HEK293T (cell line): ENCODE measurements around the gene LHFPL5.

Experiments
- ELF4 ChIP-seq: fragments of 450-650 bp; IDR thresholded peaks from 2 replicates; pipeline ENCODE4 v1.6.1; 2017; ENCODE audit warnings: antibody characterized with exemption
- L3MBTL2 ChIP-seq: fragments of 450-650 bp; conservative IDR thresholded peaks from 2 replicates; pipeline ENCODE4 v1.6.1; 2016; ENCODE audit warnings: mild to moderate bottlenecking

- no peak for TF ChIP-seq L3MBTL2
- TF ChIP-seq ELF4, result no peak
These were observed 14.5 kb upstream of the LHFPL5 start for GRCh38 chr6:35790683-35791082.
